GM23338 (cell line): ENCODE data around the gene NXPH3.

Experiments used
- CREB1 ChIP-seq: fragments of 250-450 bp; sonication (Bioruptor Pico); IDR thresholded peaks from 2 replicates; pipeline ENCODE4 v1.5.0; 2020; ENCODE audit warnings: low read depth, mild to moderate bottlenecking, moderate library complexity
- CTCF ChIP-seq, 2 experiments: fragments of 200-600 bp in 1 of 2; sonication (generic) in 1 of 2; conservative IDR thresholded peaks; 2 replicates each; pipeline versions ENCODE4 v1.5.1 to v1.6.1; 2016 to 2017; ENCODE audit warnings: antibody characterized with exemption in 2 of 2, low read depth in 2 of 2, mild to moderate bottlenecking in 2 of 2, moderate library complexity in 1 of 2

- TF ChIP-seq CTCF (conservative IDR thresholded peaks at IDR 0.05; ENCODE audit: low read depth in 2 of 2) (no peak), CREB1 (no peak)
Measured at GRCh38 chr17:49600949-49601348, 25.3 kb downstream of the NXPH3 start.
